Activated CD4-positive, alpha-beta T cell treated with anti-CD3 and anti-CD28 coated beads, Interleukin-2, amount 50 U/mL, for 4 hours (primary cell): Measurements from ENCODE around the gene THOC2.
"Not testable (repeated sequence)": the region's sequence is repeated elsewhere in the genome, so short reads cannot be mapped to it uniquely, and the experiment has no call there.

Experiments used
- DNase-seq, 2 experiments: peaks; one replicate each; pipeline ENCODE4 v3.0.0-alpha.2; 2020

THOC2 gene

GRCh38 chrX:123736333-123736921 is 3.6 kb upstream of the THOC2 start:
- no peak for DNase-seq

- not testable (repeated sequence) for DNase-seq
These were observed 2.3 kb upstream of the THOC2 start for GRCh38 chrX:123735137-123735536.

GRCh38 chrX:123734079-123734478 is 1.2 kb upstream of the THOC2 start:
- DNase-seq: not testable (repeated sequence)

GRCh38 chrX:123731987-123732669 is 724 bp downstream of the THOC2 start:
- no peak for DNase-seq

GRCh38 chrX:123731258-123731986 is 1.4 kb downstream of the THOC2 start:
- peak in 1 of 2 experiments; percentile 9 for DNase-seq

- no peak for DNase-seq
These were observed 4.3 kb downstream of the THOC2 start for GRCh38 chrX:123728554-123728953.

GRCh38 chrX:123728016-123728415 is 4.8 kb downstream of the THOC2 start:
- DNase-seq: no peak

- DNase-seq: not testable (repeated sequence)
These were observed 10.7 kb downstream of the THOC2 start for GRCh38 chrX:123722193-123722592.

GRCh38 chrX:123720486-123720885 is 12.4 kb downstream of the THOC2 start:
- no peak for DNase-seq

GRCh38 chrX:123713841-123714240 is 19.0 kb downstream of the THOC2 start:
- DNase-seq: no peak

GRCh38 chrX:123713434-123713833 is 19.4 kb downstream of the THOC2 start:
- no peak for DNase-seq

- not testable (repeated sequence) for DNase-seq
These were observed 21.7 kb downstream of the THOC2 start for GRCh38 chrX:123711201-123711600.

- no peak for DNase-seq
These were observed 28.1 kb downstream of the THOC2 start for GRCh38 chrX:123704781-123705180.

GRCh38 chrX:123698979-123699520 is 33.8 kb downstream of the THOC2 start:
- DNase-seq: no peak

- DNase-seq: no peak
These were observed 36.5 kb downstream of the THOC2 start for GRCh38 chrX:123696334-123696733.

- no peak for DNase-seq
These were observed 37.6 kb downstream of the THOC2 start for GRCh38 chrX:123695242-123695641.

GRCh38 chrX:123691776-123692175 is 41.1 kb downstream of the THOC2 start:
- no peak for DNase-seq

GRCh38 chrX:123688524-123688923 is 44.3 kb downstream of the THOC2 start:
- no peak for DNase-seq

GRCh38 chrX:123685232-123685631 is 47.6 kb downstream of the THOC2 start:
- DNase-seq: no peak

GRCh38 chrX:123682186-123682585 is 50.7 kb downstream of the THOC2 start:
- no peak for DNase-seq

GRCh38 chrX:123679733-123680460 is 53.0 kb downstream of the THOC2 start:
- not testable (repeated sequence) for DNase-seq

GRCh38 chrX:123675154-123675553 is 57.7 kb downstream of the THOC2 start:
- no peak for DNase-seq

- no peak for DNase-seq
These were observed 59.0 kb downstream of the THOC2 start for GRCh38 chrX:123673813-123674212.
